NCI-H2107 (cell line): ENCODE data around the gene KLHL17.
"Not testable (repeated sequence)": the region's sequence is repeated elsewhere in the genome, so short reads cannot be mapped to it uniquely, and the experiment has no call there.

Experiments
- DNase-seq: peaks from one replicate; lab custom pipeline; 2025; lab: John Stamatoyannopoulos, UW

KLHL17 gene

GRCh38 chr1:970242-970972 is 10.0 kb downstream of the KLHL17 start:
- no peak for DNase-seq

- no peak for DNase-seq
These were observed 10.8 kb downstream of the KLHL17 start for GRCh38 chr1:970973-971730.

- no peak for DNase-seq
These were observed 11.5 kb downstream of the KLHL17 start for GRCh38 chr1:971751-972506.

GRCh38 chr1:972726-973458 is 12.5 kb downstream of the KLHL17 start:
- DNase-seq, result no peak

- no peak for DNase-seq
These were observed 13.3 kb downstream of the KLHL17 start for GRCh38 chr1:973459-974292.

- DNase-seq, result no peak
These were observed 13.9 kb downstream of the KLHL17 start for GRCh38 chr1:974293-974640.

- DNase-seq, result no peak
These were observed 14.4 kb downstream of the KLHL17 start for GRCh38 chr1:974687-975328.

- no peak for DNase-seq
These were observed 15.0 kb downstream of the KLHL17 start for GRCh38 chr1:975365-975764.

GRCh38 chr1:975896-976683 is 15.7 kb downstream of the KLHL17 start:
- no peak for DNase-seq

GRCh38 chr1:976791-977190 is 16.4 kb downstream of the KLHL17 start:
- not testable (repeated sequence) for DNase-seq

- no peak for DNase-seq
These were observed 17.9 kb downstream of the KLHL17 start for GRCh38 chr1:978069-978834.

GRCh38 chr1:978835-979743 is 18.7 kb downstream of the KLHL17 start:
- no peak for DNase-seq

GRCh38 chr1:979744-980072 is 19.3 kb downstream of the KLHL17 start:
- DNase-seq, result no peak

- DNase-seq, result no peak
These were observed 19.8 kb downstream of the KLHL17 start for GRCh38 chr1:980137-980571.

- DNase-seq, result no peak
These were observed 20.4 kb downstream of the KLHL17 start for GRCh38 chr1:980602-981395.

GRCh38 chr1:981491-981954 is 21.1 kb downstream of the KLHL17 start:
- DNase-seq, result no peak

- DNase-seq, result no peak
These were observed 21.7 kb downstream of the KLHL17 start, which contains the start of gene PERM1 for GRCh38 chr1:981955-982558. Gene PERM1 (minus strand): TSS chr1:982093. CDS start chr1:981029, 1,064 bp downstream.
